NB4 (cell line): ENCODE results near the gene TLK1.

Experiments used
- MYC ChIP-seq: IDR thresholded peaks from 2 replicates; pipeline ENCODE4 v1.6.1; 2011; ENCODE audit warnings: low read depth, low read length
- POLR2A ChIP-seq: IDR thresholded peaks from 2 replicates; pipeline ENCODE4 v1.6.1; 2011; ENCODE audit warnings: mild to moderate bottlenecking; ENCODE audit not compliant: insufficient read length; ENCODE audit errors: extremely low read depth
- TF ChIP-seq, protein P1 (sequence below): IDR thresholded peaks from one replicate; pipeline ENCODE4 v1.5.1; 2012; ENCODE audit warnings: low read depth, low read length
- TF ChIP-seq, protein P2 (sequence below): IDR thresholded peaks from 2 replicates; pipeline ENCODE4 v1.6.1; 2011; ENCODE audit warnings: low read depth, low read length

DNA sequence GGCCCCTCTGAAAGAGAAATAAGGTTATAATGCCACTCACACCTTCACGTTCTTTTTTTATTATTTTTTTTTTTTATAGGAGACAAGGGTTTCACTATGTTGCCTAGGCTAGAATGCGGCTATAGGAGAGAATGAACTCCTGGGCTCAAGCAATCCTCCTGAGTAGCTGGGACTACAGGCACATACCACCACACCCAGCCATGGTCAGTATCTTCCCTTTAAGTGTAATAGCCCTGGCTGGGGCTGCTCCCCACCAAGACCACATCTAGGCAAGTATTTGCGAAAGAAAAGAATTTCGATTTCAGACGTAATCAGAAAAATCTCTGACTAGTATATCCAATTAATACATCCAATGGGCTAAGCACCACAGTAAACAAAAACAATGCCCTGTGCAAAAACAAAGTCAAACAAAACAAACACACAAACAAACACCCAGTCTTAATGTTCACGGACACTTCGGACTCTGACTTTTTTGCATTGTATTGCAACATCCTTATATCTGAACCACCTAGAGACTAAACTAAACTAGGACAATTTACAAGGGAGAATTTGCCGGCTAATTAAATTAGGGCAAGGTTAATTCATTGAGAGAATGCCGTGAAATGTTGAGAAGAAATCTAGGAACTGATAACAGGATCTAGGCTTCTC, 49.6 kb upstream of the TLK1 start:
- TF ChIP-seq POLR2A (no peak), MYC (no peak)
- TF ChIP-seq, protein P1, sequence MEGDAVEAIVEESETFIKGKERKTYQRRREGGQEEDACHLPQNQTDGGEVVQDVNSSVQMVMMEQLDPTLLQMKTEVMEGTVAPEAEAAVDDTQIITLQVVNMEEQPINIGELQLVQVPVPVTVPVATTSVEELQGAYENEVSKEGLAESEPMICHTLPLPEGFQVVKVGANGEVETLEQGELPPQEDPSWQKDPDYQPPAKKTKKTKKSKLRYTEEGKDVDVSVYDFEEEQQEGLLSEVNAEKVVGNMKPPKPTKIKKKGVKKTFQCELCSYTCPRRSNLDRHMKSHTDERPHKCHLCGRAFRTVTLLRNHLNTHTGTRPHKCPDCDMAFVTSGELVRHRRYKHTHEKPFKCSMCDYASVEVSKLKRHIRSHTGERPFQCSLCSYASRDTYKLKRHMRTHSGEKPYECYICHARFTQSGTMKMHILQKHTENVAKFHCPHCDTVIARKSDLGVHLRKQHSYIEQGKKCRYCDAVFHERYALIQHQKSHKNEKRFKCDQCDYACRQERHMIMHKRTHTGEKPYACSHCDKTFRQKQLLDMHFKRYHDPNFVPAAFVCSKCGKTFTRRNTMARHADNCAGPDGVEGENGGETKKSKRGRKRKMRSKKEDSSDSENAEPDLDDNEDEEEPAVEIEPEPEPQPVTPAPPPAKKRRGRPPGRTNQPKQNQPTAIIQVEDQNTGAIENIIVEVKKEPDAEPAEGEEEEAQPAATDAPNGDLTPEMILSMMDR = no peak
- TF ChIP-seq, protein P2, sequence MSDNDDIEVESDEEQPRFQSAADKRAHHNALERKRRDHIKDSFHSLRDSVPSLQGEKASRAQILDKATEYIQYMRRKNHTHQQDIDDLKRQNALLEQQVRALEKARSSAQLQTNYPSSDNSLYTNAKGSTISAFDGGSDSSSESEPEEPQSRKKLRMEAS = no peak
